ENCODE data around the gene NAGLU.
A peak's percentile ranks its signal among the peaks of the same experiment; 100 is the strongest.

The NAGLU gene

GRCh38 chr17:42561897-42562387 is 25.9 kb downstream of the NAGLU start, which contains the start of gene COASY:
TSS of gene COASY (plus strand) at chr17:42562148. CDS start at chr17:42562623, 475 bp downstream.
- Histone ChIP-seq H3K9me3 (ENCODE audit: control insufficient read depth in 5 of 5, low read length in 5 of 5) (no peaks in the 10 kb centered on the region), H3K9ac (ENCODE audit: low read length in 5 of 5) (peak within 1 kb of the TSS; percentile 89 to 98 (median 97)), H3K27ac (ENCODE audit: low read depth, low read length) (peak within 1 kb of the TSS; percentile 93), H3K4me3 (ENCODE audit: low read depth in 1 of 5, low read length in 5 of 5) (peak within 1 kb of the TSS; percentile 83 to 97 (median 96)), H3K27me3 (ENCODE audit: control insufficient read depth in 5 of 5, insufficient read depth in 4 of 5, low read length in 5 of 5) (no peaks in the 10 kb centered on the region), H3K4me1 (ENCODE audit: control insufficient read depth in 5 of 5, insufficient read depth in 5 of 5, low read length in 5 of 5) (peaks cover 10 to 48% (median 43%) of the 10 kb centered on the region in 5 donors), H3K36me3 (ENCODE audit: control insufficient read depth in 5 of 5, insufficient read depth in 5 of 5, low read length in 5 of 5) (peaks cover 0 to 26% (median 22%) of the 10 kb centered on the region in 5 donors)

GRCh38 chr17:42562388-42563142 is 26.5 kb downstream of the NAGLU start:
- Histone ChIP-seq H3K9ac (ENCODE audit: low read length in 5 of 5) (peak overlapping the region; percentile 89 to 98 (median 97)), H3K27me3 (ENCODE audit: control insufficient read depth in 5 of 5, insufficient read depth in 4 of 5, low read length in 5 of 5) (no peaks in the 10 kb centered on the region), H3K36me3 (ENCODE audit: control insufficient read depth in 5 of 5, insufficient read depth in 5 of 5, low read length in 5 of 5) (peaks cover 0 to 26% (median 22%) of the 10 kb centered on the region in 5 donors), H3K9me3 (ENCODE audit: control insufficient read depth in 5 of 5, low read length in 5 of 5) (no peaks in the 10 kb centered on the region), H3K27ac (ENCODE audit: low read depth, low read length) (peak overlapping the region; percentile 93), H3K4me1 (ENCODE audit: control insufficient read depth in 5 of 5, insufficient read depth in 5 of 5, low read length in 5 of 5) (peaks cover 10 to 52% (median 48%) of the 10 kb centered on the region in 5 donors), H3K4me3 (ENCODE audit: low read depth in 1 of 5, low read length in 5 of 5) (peak overlapping the region; percentile 83 to 97 (median 96))

GRCh38 chr17:42563143-42563509 is 27.1 kb downstream of the NAGLU start:
- peak overlapping the region; percentile 83 to 97 (median 85) for H3K4me3 ChIP-seq (ENCODE audit: low read depth in 1 of 5, low read length in 5 of 5)
- peak overlapping the region; percentile 93 for H3K27ac ChIP-seq (ENCODE audit: low read depth, low read length)
- peak overlapping the region; percentile 89 to 98 (median 97) for H3K9ac ChIP-seq (ENCODE audit: low read length in 5 of 5)
- H3K9me3 ChIP-seq (ENCODE audit: control insufficient read depth in 5 of 5, low read length in 5 of 5) = no peaks in the 10 kb centered on the region
- H3K36me3 ChIP-seq (ENCODE audit: control insufficient read depth in 5 of 5, insufficient read depth in 5 of 5, low read length in 5 of 5) = peaks cover 0 to 26% (median 22%) of the 10 kb centered on the region in 5 donors
- no peaks in the 10 kb centered on the region for H3K27me3 ChIP-seq (ENCODE audit: control insufficient read depth in 5 of 5, insufficient read depth in 4 of 5, low read length in 5 of 5)
- peaks cover 12 to 58% (median 51%) of the 10 kb centered on the region in 5 donors for H3K4me1 ChIP-seq (ENCODE audit: control insufficient read depth in 5 of 5, insufficient read depth in 5 of 5, low read length in 5 of 5)

GRCh38 chr17:42563543-42563942 is 27.5 kb downstream of the NAGLU start:
- Histone ChIP-seq H3K27me3 (ENCODE audit: control insufficient read depth in 5 of 5, insufficient read depth in 4 of 5, low read length in 5 of 5) (no peaks in the 10 kb centered on the region), H3K27ac (ENCODE audit: low read depth, low read length) (peak overlapping the region; percentile 30), H3K36me3 (ENCODE audit: control insufficient read depth in 5 of 5, insufficient read depth in 5 of 5, low read length in 5 of 5) (peaks cover 0 to 29% (median 25%) of the 10 kb centered on the region in 5 donors), H3K4me3 (ENCODE audit: low read depth in 1 of 5, low read length in 5 of 5) (peak overlapping the region; percentile 56 to 97 (median 85)), H3K9ac (ENCODE audit: low read length in 5 of 5) (peak overlapping the region; percentile 17 to 98 (median 97)), H3K4me1 (ENCODE audit: control insufficient read depth in 5 of 5, insufficient read depth in 5 of 5, low read length in 5 of 5) (peaks cover 12 to 62% (median 55%) of the 10 kb centered on the region in 5 donors), H3K9me3 (ENCODE audit: control insufficient read depth in 5 of 5, low read length in 5 of 5) (no peaks in the 10 kb centered on the region)

GRCh38 chr17:42563950-42564349 is 27.9 kb downstream of the NAGLU start:
- no peaks in the 10 kb centered on the region for H3K27me3 ChIP-seq (ENCODE audit: control insufficient read depth in 5 of 5, insufficient read depth in 4 of 5, low read length in 5 of 5)
- H3K36me3 ChIP-seq (ENCODE audit: control insufficient read depth in 5 of 5, insufficient read depth in 5 of 5, low read length in 5 of 5) = peaks cover 0 to 34% (median 29%) of the 10 kb centered on the region in 5 donors
- peaks cover 12 to 66% (median 57%) of the 10 kb centered on the region in 5 donors for H3K4me1 ChIP-seq (ENCODE audit: control insufficient read depth in 5 of 5, insufficient read depth in 5 of 5, low read length in 5 of 5)
- H3K4me3 ChIP-seq (ENCODE audit: low read depth in 1 of 5, low read length in 5 of 5) = peak overlapping the region in 1 of 5 donors; percentile 56
- H3K9me3 ChIP-seq (ENCODE audit: control insufficient read depth in 5 of 5, low read length in 5 of 5) = no peaks in the 10 kb centered on the region
- peak overlapping the region in 3 of 5 donors; percentile 42 to 98 (median 98) for H3K9ac ChIP-seq (ENCODE audit: low read length in 5 of 5)
- peak overlapping the region; percentile 30 for H3K27ac ChIP-seq (ENCODE audit: low read depth, low read length)

- Histone ChIP-seq H3K4me3 (ENCODE audit: low read depth in 1 of 5, low read length in 5 of 5) (no peak overlapping the region), H3K9ac (ENCODE audit: low read length in 5 of 5) (peak overlapping the region in 1 of 5 donors; percentile 42), H3K36me3 (ENCODE audit: control insufficient read depth in 5 of 5, insufficient read depth in 5 of 5, low read length in 5 of 5) (peaks cover 0 to 44% (median 39%) of the 10 kb centered on the region in 5 donors), H3K9me3 (ENCODE audit: control insufficient read depth in 5 of 5, low read length in 5 of 5) (no peaks in the 10 kb centered on the region), H3K27me3 (ENCODE audit: control insufficient read depth in 5 of 5, insufficient read depth in 4 of 5, low read length in 5 of 5) (no peaks in the 10 kb centered on the region), H3K27ac (ENCODE audit: low read depth, low read length) (peak overlapping the region; percentile 30), H3K4me1 (ENCODE audit: control insufficient read depth in 5 of 5, insufficient read depth in 5 of 5, low read length in 5 of 5) (peaks cover 12 to 72% (median 57%) of the 10 kb centered on the region in 5 donors)
These were observed 28.9 kb downstream of the NAGLU start for GRCh38 chr17:42564815-42565522.

- no peak overlapping the region for H3K4me3 ChIP-seq (ENCODE audit: low read depth in 1 of 5, low read length in 5 of 5)
- peaks cover 12 to 72% (median 58%) of the 10 kb centered on the region in 5 donors for H3K4me1 ChIP-seq (ENCODE audit: control insufficient read depth in 5 of 5, insufficient read depth in 5 of 5, low read length in 5 of 5)
- H3K9ac ChIP-seq (ENCODE audit: low read length in 5 of 5) = peak overlapping the region in 4 of 5 donors; percentile 44 to 89 (median 80)
- H3K36me3 ChIP-seq (ENCODE audit: control insufficient read depth in 5 of 5, insufficient read depth in 5 of 5, low read length in 5 of 5) = peaks cover 0 to 48% (median 43%) of the 10 kb centered on the region in 5 donors
- no peaks in the 10 kb centered on the region for H3K9me3 ChIP-seq (ENCODE audit: control insufficient read depth in 5 of 5, low read length in 5 of 5)
- H3K27ac ChIP-seq (ENCODE audit: low read depth, low read length) = peak overlapping the region; percentile 91
- no peaks in the 10 kb centered on the region for H3K27me3 ChIP-seq (ENCODE audit: control insufficient read depth in 5 of 5, insufficient read depth in 4 of 5, low read length in 5 of 5)
These were observed 29.6 kb downstream of the NAGLU start for GRCh38 chr17:42565523-42566214.

- H3K9ac ChIP-seq (ENCODE audit: low read length in 5 of 5) = peak overlapping the region; percentile 44 to 94 (median 85)
- H3K27ac ChIP-seq (ENCODE audit: low read depth, low read length) = peak overlapping the region; percentile 91
- no peaks in the 10 kb centered on the region for H3K27me3 ChIP-seq (ENCODE audit: control insufficient read depth in 5 of 5, insufficient read depth in 4 of 5, low read length in 5 of 5)
- H3K4me1 ChIP-seq (ENCODE audit: control insufficient read depth in 5 of 5, insufficient read depth in 5 of 5, low read length in 5 of 5) = peaks cover 13 to 75% (median 63%) of the 10 kb centered on the region in 5 donors
- peak overlapping the region in 4 of 5 donors; percentile 82 to 90 (median 84) for H3K4me3 ChIP-seq (ENCODE audit: low read depth in 1 of 5, low read length in 5 of 5)
- peaks cover 0 to 55% (median 44%) of the 10 kb centered on the region in 5 donors for H3K36me3 ChIP-seq (ENCODE audit: control insufficient read depth in 5 of 5, insufficient read depth in 5 of 5, low read length in 5 of 5)
- H3K9me3 ChIP-seq (ENCODE audit: control insufficient read depth in 5 of 5, low read length in 5 of 5) = no peaks in the 10 kb centered on the region
These were observed 30.3 kb downstream of the NAGLU start for GRCh38 chr17:42566215-42566882.

Data from subcutaneous abdominal adipose tissue (tissue), 5 donors.